GM18870 (cell line): ENCODE data around the gene ZNF396.

Experiments used
- ATAC-seq: cut with Tn5 transposase; IDR thresholded peaks from one replicate; pipeline ENCODE4 v1.9.1; 2021; ENCODE audit warnings: moderate library complexity; ENCODE audit not compliant: unreplicated experiment

ZNF396 gene

GRCh38 chr18:35343488-35343935 is 33.6 kb downstream of the ZNF396 start:
- ATAC-seq = no peak

GRCh38 chr18:35337286-35337685 is 39.9 kb downstream of the ZNF396 start:
- ATAC-seq = no peak

- ATAC-seq = no peak
Measured at GRCh38 chr18:35335866-35336265, 41.3 kb downstream of the ZNF396 start.

- no peak for ATAC-seq
Measured at GRCh38 chr18:35334821-35335220, 42.3 kb downstream of the ZNF396 start.

- ATAC-seq = no peak
Measured at GRCh38 chr18:35334212-35334611, 42.9 kb downstream of the ZNF396 start.

GRCh38 chr18:35331367-35332087 is 45.6 kb downstream of the ZNF396 start:
- ATAC-seq = no peak

GRCh38 chr18:35328868-35329267 is 48.3 kb downstream of the ZNF396 start:
- no peak for ATAC-seq

- ATAC-seq = no peak
Measured at GRCh38 chr18:35326695-35327387, 50.3 kb downstream of the ZNF396 start.

- ATAC-seq = no peak
Measured at GRCh38 chr18:35324926-35325655, 52.0 kb downstream of the ZNF396 start.

- ATAC-seq = no peak
Measured at GRCh38 chr18:35322486-35323458, 54.4 kb downstream of the ZNF396 start.
